HepG2 (cell line): ENCODE measurements around the gene ACE2.

ENCODE experiments used
- EED ChIP-seq: sonication (generic); formaldehyde crosslinking; IDR thresholded peaks from 2 replicates; pipeline ENCODE4 v1.5.0; 2020; ENCODE audit warnings: mild to moderate bottlenecking, missing genetic modification reagents
- FOXA3 ChIP-seq: IDR thresholded peaks from 2 replicates; pipeline ENCODE4 v1.6.1; 2016; ENCODE audit warnings: missing genetic modification reagents, missing compliant biosample characterization
- HDAC2 ChIP-seq: sonication (generic); formaldehyde crosslinking; IDR thresholded peaks from 2 replicates; pipeline ENCODE4 v1.4.0; 2020; ENCODE audit warnings: missing genetic modification reagents
- KAT2B ChIP-seq: fragments of 150-350 bp; IDR thresholded peaks from 2 replicates; pipeline ENCODE4 v1.6.1; 2014; ENCODE audit warnings: low read depth, low read length, borderline replicate concordance
- MAFK ChIP-seq, 2 experiments: IDR thresholded peaks in 1 of 2; conservative IDR thresholded peaks in 1 of 2; 2 replicates each; pipeline ENCODE4 v1.6.1; 2011; ENCODE audit warnings: improper control_type of control experiment in 2 of 2, low read length in 2 of 2
- POLR2A ChIP-seq, 2 experiments: IDR thresholded peaks; 2 replicates each; pipeline ENCODE4 v1.6.1; 2011; ENCODE audit warnings: low read depth in 2 of 2, low read length in 2 of 2, mild to moderate bottlenecking in 1 of 2, moderate library complexity in 1 of 2; ENCODE audit not compliant: insufficient read depth in 1 of 2
- SUZ12 ChIP-seq: fragments of 150-350 bp; IDR thresholded peaks from 2 replicates; pipeline ENCODE4 v1.6.1; 2014; ENCODE audit warnings: low read depth, low read length
- ZC3H4 ChIP-seq: sonication (generic); formaldehyde crosslinking; IDR thresholded peaks from 2 replicates; pipeline ENCODE4 v1.4.0; 2020; ENCODE audit warnings: missing genetic modification reagents, borderline replicate concordance
- ZFP36 ChIP-seq: fragments of 150-350 bp; IDR thresholded peaks from 2 replicates; pipeline ENCODE4 v1.6.1; 2018; ENCODE audit warnings: borderline replicate concordance, low read length, low read depth; ENCODE audit not compliant: partially characterized antibody
- TF ChIP-seq, protein P1 (sequence below): sonication (generic); formaldehyde crosslinking; IDR thresholded peaks from 2 replicates; pipeline ENCODE4 v1.5.0; 2020; ENCODE audit warnings: mild to moderate bottlenecking, missing genetic modification reagents, moderate library complexity

DNA sequence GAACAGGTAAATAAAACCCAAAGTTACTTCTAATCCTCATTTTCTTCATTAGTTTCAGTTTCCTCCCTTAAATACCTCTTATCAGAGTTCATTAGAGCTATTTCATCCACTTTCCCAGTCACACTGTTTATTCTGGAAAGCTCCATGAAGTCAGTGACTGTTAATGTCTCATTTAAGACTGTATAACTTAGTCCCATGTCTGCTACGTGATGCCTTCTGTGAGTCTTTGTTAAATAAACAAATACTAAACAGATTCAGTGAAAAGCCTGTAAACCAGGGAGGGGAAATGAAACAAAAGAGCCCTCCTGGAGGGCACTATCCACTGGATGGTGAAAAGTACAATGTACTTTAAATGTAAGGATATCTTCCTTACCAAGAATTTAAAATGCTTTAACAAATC lies 24.7 kb downstream of the ACE2 start:
- TF ChIP-seq HDAC2 (CRISPR knock-in tag) (no peak), FOXA3 (no peak), POLR2A (IDR thresholded peaks at IDR 0.05; ENCODE audit: insufficient read depth in 1 of 2, low read depth in 2 of 2, low read length in 2 of 2) (no peak), SUZ12 (no peak), EED (CRISPR knock-in tag) (no peak), ZC3H4 (CRISPR knock-in tag) (no peak), MAFK (conservative IDR thresholded peaks at IDR 0.05 in 1 of 2, IDR thresholded peaks at IDR 0.05 in 1 of 2; ENCODE audit: low read length in 2 of 2) (no peak), KAT2B (no peak), ZFP36 (no peak)
- TF ChIP-seq, protein P1, sequence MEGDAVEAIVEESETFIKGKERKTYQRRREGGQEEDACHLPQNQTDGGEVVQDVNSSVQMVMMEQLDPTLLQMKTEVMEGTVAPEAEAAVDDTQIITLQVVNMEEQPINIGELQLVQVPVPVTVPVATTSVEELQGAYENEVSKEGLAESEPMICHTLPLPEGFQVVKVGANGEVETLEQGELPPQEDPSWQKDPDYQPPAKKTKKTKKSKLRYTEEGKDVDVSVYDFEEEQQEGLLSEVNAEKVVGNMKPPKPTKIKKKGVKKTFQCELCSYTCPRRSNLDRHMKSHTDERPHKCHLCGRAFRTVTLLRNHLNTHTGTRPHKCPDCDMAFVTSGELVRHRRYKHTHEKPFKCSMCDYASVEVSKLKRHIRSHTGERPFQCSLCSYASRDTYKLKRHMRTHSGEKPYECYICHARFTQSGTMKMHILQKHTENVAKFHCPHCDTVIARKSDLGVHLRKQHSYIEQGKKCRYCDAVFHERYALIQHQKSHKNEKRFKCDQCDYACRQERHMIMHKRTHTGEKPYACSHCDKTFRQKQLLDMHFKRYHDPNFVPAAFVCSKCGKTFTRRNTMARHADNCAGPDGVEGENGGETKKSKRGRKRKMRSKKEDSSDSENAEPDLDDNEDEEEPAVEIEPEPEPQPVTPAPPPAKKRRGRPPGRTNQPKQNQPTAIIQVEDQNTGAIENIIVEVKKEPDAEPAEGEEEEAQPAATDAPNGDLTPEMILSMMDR, result no peak
